Measurements from ENCODE around the gene KIFAP3. TPM values are rescaled to one million over a fixed set of nuclear protein-coding genes. Genes with fewer than 3 reads are reported as not detected.
"Not testable (repeated sequence)": the region's sequence is repeated elsewhere in the genome, so short reads cannot be mapped to it uniquely, and the experiment has no call there.

Gene KIFAP3
- total and polyA plus RNA-seq, 2 experiments from 2014 or later: 60.6 to 75.8 TPM

- no peak for TF ChIP-seq CTCF (IDR thresholded peaks at IDR 0.05; ENCODE audit: low read depth, low read length)
- H3K4me1 ChIP-seq (ENCODE audit: low read depth): peaks cover 15% of the 10 kb centered on the region
- H3K27me3 ChIP-seq: no peaks in the 10 kb centered on the region
- H3K36me3 ChIP-seq: peaks cover 32% of the 10 kb centered on the region
- no peak for DNase-seq (ENCODE audit: low read depth in 1 of 2, low spot score in 1 of 2)
- H3K4me3 ChIP-seq: no peak overlapping the region
- H3K9me3 ChIP-seq (ENCODE audit: low read depth): no peaks in the 10 kb centered on the region
- peak overlapping the region; percentile 34 for H3K27ac ChIP-seq
Measured at GRCh38 chr1:169878498-169878897, 196.0 kb downstream of the KIFAP3 start.

GRCh38 chr1:169877800-169878491 is 196.5 kb downstream of the KIFAP3 start:
- no peaks in the 10 kb centered on the region for H3K27me3 ChIP-seq
- no peak for DNase-seq (ENCODE audit: low read depth in 1 of 2, low spot score in 1 of 2)
- H3K4me3 ChIP-seq: no peak overlapping the region
- peaks cover 15% of the 10 kb centered on the region for H3K4me1 ChIP-seq (ENCODE audit: low read depth)
- H3K27ac ChIP-seq: peak overlapping the region; percentile 34
- no peaks in the 10 kb centered on the region for H3K9me3 ChIP-seq (ENCODE audit: low read depth)
- no peak for TF ChIP-seq CTCF (IDR thresholded peaks at IDR 0.05; ENCODE audit: low read depth, low read length)
- peaks cover 38% of the 10 kb centered on the region for H3K36me3 ChIP-seq

GRCh38 chr1:169874229-169874628 is 200.3 kb downstream of the KIFAP3 start:
- Histone ChIP-seq H3K27me3 (no peaks in the 10 kb centered on the region), H3K27ac (no peak overlapping the region), H3K36me3 (peaks cover 62% of the 10 kb centered on the region), H3K9me3 (ENCODE audit: low read depth) (no peaks in the 10 kb centered on the region), H3K4me1 (ENCODE audit: low read depth) (peaks cover 15% of the 10 kb centered on the region), H3K4me3 (no peak overlapping the region)
- no peak for TF ChIP-seq CTCF (IDR thresholded peaks at IDR 0.05; ENCODE audit: low read depth, low read length)
- DNase-seq (ENCODE audit: low read depth in 1 of 2, low spot score in 1 of 2): peak in 1 of 2 donors; percentile 33

GRCh38 chr1:169873582-169874199 is 200.8 kb downstream of the KIFAP3 start:
- H3K4me3 ChIP-seq: no peak overlapping the region
- H3K36me3 ChIP-seq: peaks cover 63% of the 10 kb centered on the region
- peaks cover 10% of the 10 kb centered on the region for H3K4me1 ChIP-seq (ENCODE audit: low read depth)
- no peaks in the 10 kb centered on the region for H3K27me3 ChIP-seq
- no peak for TF ChIP-seq CTCF (IDR thresholded peaks at IDR 0.05; ENCODE audit: low read depth, low read length)
- no peak for DNase-seq (ENCODE audit: low read depth in 1 of 2, low spot score in 1 of 2)
- no peak overlapping the region for H3K27ac ChIP-seq
- no peaks in the 10 kb centered on the region for H3K9me3 ChIP-seq (ENCODE audit: low read depth)

- peaks cover 71% of the 10 kb centered on the region for H3K36me3 ChIP-seq
- H3K27ac ChIP-seq: no peak overlapping the region
- no peak for DNase-seq (ENCODE audit: low read depth in 1 of 2, low spot score in 1 of 2)
Measured at GRCh38 chr1:169872906-169873305, 201.6 kb downstream of the KIFAP3 start.

GRCh38 chr1:169871988-169872387 is 202.5 kb downstream of the KIFAP3 start:
- DNase-seq (ENCODE audit: low read depth in 1 of 2, low spot score in 1 of 2); H3K9me3 ChIP-seq (ENCODE audit: low read depth); H3K4me3 ChIP-seq; H3K4me1 ChIP-seq (ENCODE audit: low read depth); H3K27ac ChIP-seq; H3K27me3 ChIP-seq: not testable (repeated sequence)
- H3K36me3 ChIP-seq: peaks cover 68% of the 10 kb centered on the region

More at GRCh38 chr1:169872906-169873305, 201.6 kb downstream of the KIFAP3 start:
- no peaks in the 10 kb centered on the region for H3K9me3 ChIP-seq (ENCODE audit: low read depth)
- no peak for TF ChIP-seq CTCF (IDR thresholded peaks at IDR 0.05; ENCODE audit: low read depth, low read length)
- no peak overlapping the region for H3K4me3 ChIP-seq
- H3K27me3 ChIP-seq: no peaks in the 10 kb centered on the region
- peaks cover 2% of the 10 kb centered on the region for H3K4me1 ChIP-seq (ENCODE audit: low read depth)
